SU-DHL-6 (cell line): ENCODE results near the gene HIPK3.

Experiments
- H2AFZ ChIP-seq: fragments of 200-600 bp; sonication (generic); 2 replicates; pipeline ENCODE4 v1.6.1; 2014; ENCODE audit warnings: low read depth, mild to moderate bottlenecking, moderate library complexity, mixed read lengths, antibody characterized with exemption, low read length; ENCODE audit not compliant: severe bottlenecking
- H3F3A ChIP-seq: fragments of 200-600 bp; shearing (Covaris generic); 2 replicates; pipeline ENCODE4 v1.6.0; 2016; ENCODE audit warnings: antibody characterized with exemption, mild to moderate bottlenecking; ENCODE audit not compliant: insufficient read depth
- H3K27ac ChIP-seq: fragments of 200-600 bp; sonication (generic); 2 replicates; pipeline ENCODE4 v1.5.1; 2016; ENCODE audit warnings: low read depth, mild to moderate bottlenecking, low read length, moderate library complexity, mixed read lengths
- H3K27me3 ChIP-seq: fragments of 200-600 bp; sonication (generic), shearing (Covaris generic); 2 replicates; pipeline ENCODE4 v1.6.0; 2014; ENCODE audit warnings: mild to moderate bottlenecking, low read length
- H3K36me3 ChIP-seq: fragments of 200-600 bp; sonication (generic); 2 replicates; pipeline ENCODE4 v1.6.1; 2014; ENCODE audit warnings: mild to moderate bottlenecking, low read length, mixed read lengths
- H3K4me2 ChIP-seq: fragments of 300-600, 200-600 bp; shearing (Covaris generic), sonication (generic); 2 replicates; pipeline ENCODE4 v1.6.0; 2014; ENCODE audit warnings: low read length, low read depth, mild to moderate bottlenecking; ENCODE audit not compliant: poor library complexity, severe bottlenecking
- H3K4me3 ChIP-seq: fragments of 200-600 bp; sonication (generic); 2 replicates; pipeline ENCODE4 v1.5.1; 2014; ENCODE audit warnings: antibody characterized with exemption, low read length, mild to moderate bottlenecking, mixed read lengths; ENCODE audit not compliant: insufficient read depth, poor library complexity, severe bottlenecking
- H3K79me2 ChIP-seq: fragments of 200-600 bp; sonication (generic); 2 replicates; pipeline ENCODE4 v1.6.1; 2014; ENCODE audit warnings: mild to moderate bottlenecking, low read length, moderate library complexity; ENCODE audit not compliant: insufficient read depth
- H3K9ac ChIP-seq: fragments of 200-600 bp; sonication (generic); 2 replicates; pipeline ENCODE4 v1.7.0; 2014; ENCODE audit warnings: mild to moderate bottlenecking, low read length
- H3K9me2 ChIP-seq: fragments of 200-600 bp; sonication (generic); replicated peaks from 2 replicates; pipeline ENCODE4 v1.6.1; 2014; ENCODE audit warnings: low read length; ENCODE audit not compliant: insufficient read depth
- H3K9me3 ChIP-seq: fragments of 200-600 bp; sonication (generic); 2 replicates; pipeline ENCODE4 v1.6.1; 2014; ENCODE audit warnings: low read length, mixed read lengths; ENCODE audit not compliant: insufficient read depth
- H4K20me1 ChIP-seq: fragments of 200-600 bp; sonication (generic); 2 replicates; pipeline ENCODE4 v1.6.1; 2014; ENCODE audit warnings: low read depth, mild to moderate bottlenecking, antibody characterized with exemption, low read length, moderate library complexity, mixed read lengths
- EZH2phosphoT487 ChIP-seq: fragments of 200-600 bp; sonication (generic), shearing (Covaris generic); conservative IDR thresholded peaks from 2 replicates; pipeline ENCODE4 v1.6.1; 2018; ENCODE audit warnings: mild to moderate bottlenecking, antibody characterized with exemption, low read length, moderate library complexity, mixed read lengths
- TF ChIP-seq, protein P1 (sequence below): fragments of 200-600 bp; sonication (generic); IDR thresholded peaks from one replicate; pipeline ENCODE4 v1.5.1; 2017; ENCODE audit warnings: antibody characterized with exemption, mild to moderate bottlenecking, low read length, moderate library complexity; ENCODE audit not compliant: insufficient read depth, poor library complexity, severe bottlenecking

Gene HIPK3

GRCh38 chr11:33257160-33257896, at the start of gene HIPK3:
Gene HIPK3, plus strand, starts transcription at chr11:33257381.
- H3F3A ChIP-seq: 0 out of 2 replicates have a peak, but pooled peaks cover 4% of the 10 kb centered on the region
- peak within 1 kb of the TSS; percentile 97 for H3K4me2 ChIP-seq
- peak within 1 kb of the TSS; percentile 71 for H3K4me3 ChIP-seq
- no peaks in the 10 kb centered on the region for H4K20me1 ChIP-seq
- no peaks in the 10 kb centered on the region; the same call in 1 of the 2 replicates for H3K79me2 ChIP-seq
- peak within 1 kb of the TSS; percentile 77 for H3K27ac ChIP-seq
- H3K9ac ChIP-seq: peak within 1 kb of the TSS; percentile 89
- no peaks in the 10 kb centered on the region for H3K9me2 ChIP-seq
- no peaks in the 10 kb centered on the region for H3K9me3 ChIP-seq
- H2AFZ ChIP-seq: peak within 1 kb of the TSS; percentile 100
- TF ChIP-seq EZH2phosphoT487: no peak
- TF ChIP-seq, protein P1, sequence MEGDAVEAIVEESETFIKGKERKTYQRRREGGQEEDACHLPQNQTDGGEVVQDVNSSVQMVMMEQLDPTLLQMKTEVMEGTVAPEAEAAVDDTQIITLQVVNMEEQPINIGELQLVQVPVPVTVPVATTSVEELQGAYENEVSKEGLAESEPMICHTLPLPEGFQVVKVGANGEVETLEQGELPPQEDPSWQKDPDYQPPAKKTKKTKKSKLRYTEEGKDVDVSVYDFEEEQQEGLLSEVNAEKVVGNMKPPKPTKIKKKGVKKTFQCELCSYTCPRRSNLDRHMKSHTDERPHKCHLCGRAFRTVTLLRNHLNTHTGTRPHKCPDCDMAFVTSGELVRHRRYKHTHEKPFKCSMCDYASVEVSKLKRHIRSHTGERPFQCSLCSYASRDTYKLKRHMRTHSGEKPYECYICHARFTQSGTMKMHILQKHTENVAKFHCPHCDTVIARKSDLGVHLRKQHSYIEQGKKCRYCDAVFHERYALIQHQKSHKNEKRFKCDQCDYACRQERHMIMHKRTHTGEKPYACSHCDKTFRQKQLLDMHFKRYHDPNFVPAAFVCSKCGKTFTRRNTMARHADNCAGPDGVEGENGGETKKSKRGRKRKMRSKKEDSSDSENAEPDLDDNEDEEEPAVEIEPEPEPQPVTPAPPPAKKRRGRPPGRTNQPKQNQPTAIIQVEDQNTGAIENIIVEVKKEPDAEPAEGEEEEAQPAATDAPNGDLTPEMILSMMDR: no peak
- no peaks in the 10 kb centered on the region for H3K36me3 ChIP-seq
- H3K27me3 ChIP-seq: no peaks in the 10 kb centered on the region

GRCh38 chr11:33207408-33207985, 49.7 kb upstream of the HIPK3 start:
- H3K4me2 ChIP-seq: no peak overlapping the region
- H3K9me3 ChIP-seq: no peaks in the 10 kb centered on the region
- no peaks in the 10 kb centered on the region for H3K27me3 ChIP-seq
- no peaks in the 10 kb centered on the region for H3K9me2 ChIP-seq
- H3K9ac ChIP-seq: no peak overlapping the region
- no peaks in the 10 kb centered on the region for H3K36me3 ChIP-seq
- H4K20me1 ChIP-seq: no peaks in the 10 kb centered on the region
- TF ChIP-seq EZH2phosphoT487: no peak
- TF ChIP-seq, protein P1: no peak
- no peak overlapping the region for H3K4me3 ChIP-seq
- no peak overlapping the region for H2AFZ ChIP-seq
- no peak overlapping the region for H3K27ac ChIP-seq
- H3K79me2 ChIP-seq: no peaks in the 10 kb centered on the region
- no peaks in the 10 kb centered on the region for H3F3A ChIP-seq

GRCh38 chr11:33208150-33208549, 49.0 kb upstream of the HIPK3 start:
- no peak overlapping the region for H3K27ac ChIP-seq
- H3K9ac ChIP-seq: no peak overlapping the region
- H3K4me3 ChIP-seq: no peak overlapping the region
- H3K27me3 ChIP-seq: no peaks in the 10 kb centered on the region
- no peak overlapping the region for H3K4me2 ChIP-seq
- no peak overlapping the region for H2AFZ ChIP-seq
- TF ChIP-seq, protein P1: no peak
- TF ChIP-seq EZH2phosphoT487: no peak
- H4K20me1 ChIP-seq: no peaks in the 10 kb centered on the region
- no peaks in the 10 kb centered on the region for H3K79me2 ChIP-seq
- no peaks in the 10 kb centered on the region for H3K9me2 ChIP-seq
- H3F3A ChIP-seq: no peaks in the 10 kb centered on the region
- H3K36me3 ChIP-seq: no peaks in the 10 kb centered on the region
- no peaks in the 10 kb centered on the region for H3K9me3 ChIP-seq
